Measurements from ENCODE around the gene XRCC6. TPM values are rescaled to one million over a fixed set of nuclear protein-coding genes. Genes with fewer than 3 reads are reported as not detected.

XRCC6 gene
- total RNA-seq, 2 donors from 2014 or later, result 203 to 312 TPM

DNA sequence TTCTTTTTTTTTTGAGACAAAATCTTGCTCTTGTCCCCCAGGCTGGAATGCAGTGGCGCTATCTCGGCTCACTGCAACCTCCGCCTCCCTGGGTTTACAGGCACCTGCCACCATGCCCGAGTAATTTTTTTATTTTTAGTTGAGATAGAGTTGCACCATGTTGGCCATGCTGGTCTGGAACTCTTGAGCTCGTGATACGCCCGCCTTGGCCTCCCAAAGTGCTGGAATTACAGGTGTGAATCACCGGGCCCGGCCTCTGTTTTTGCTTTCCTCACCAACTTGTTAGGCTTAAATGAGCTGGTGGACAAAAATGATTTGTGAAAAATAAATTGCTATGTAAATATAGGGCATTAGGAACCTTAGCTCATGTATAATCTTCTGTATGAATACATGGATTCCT, 81.7 kb downstream of the XRCC6 start:
- H3K27me3 ChIP-seq, result no peaks in the 10 kb centered on the region
- no peak overlapping the region for H3K4me3 ChIP-seq
- H3K27ac ChIP-seq, result no peak overlapping the region
- H3K36me3 ChIP-seq, result no peaks in the 10 kb centered on the region
- no peaks in the 10 kb centered on the region for H3K4me1 ChIP-seq
- no peaks in the 10 kb centered on the region for H3K9me3 ChIP-seq
- DNase-seq, result no peak
- TF ChIP-seq CTCF (IDR thresholded peaks at IDR 0.05), result no peak
- intact Hi-C loops (cut with DNase I), result no loop called here
- no peak overlapping the region for H3K9ac ChIP-seq (ENCODE audit: low read depth in 2 of 2, low read length in 2 of 2)

DNA sequence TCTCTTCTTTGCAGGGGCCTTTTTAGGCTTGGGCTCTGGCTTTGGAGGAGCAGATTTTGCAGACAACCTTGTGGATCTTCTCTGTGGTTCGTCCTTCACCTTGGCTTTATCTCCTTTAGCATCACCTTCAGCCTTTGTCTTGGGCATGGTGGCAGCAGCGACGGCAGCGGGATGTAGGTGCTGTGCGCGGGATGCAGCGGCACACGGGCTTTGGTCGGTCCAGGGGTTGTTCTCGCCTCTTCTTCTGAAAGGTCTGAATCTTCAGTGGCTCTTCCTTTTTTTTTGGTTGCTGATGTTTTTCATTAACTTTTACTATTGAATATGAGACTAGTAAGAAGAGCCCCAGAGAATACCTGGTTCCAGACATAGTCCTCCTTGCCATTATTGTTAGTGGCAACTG, 88.2 kb downstream of the XRCC6 start:
- Histone ChIP-seq H3K27ac (no peak overlapping the region), H3K36me3 (no peaks in the 10 kb centered on the region), H3K4me1 (no peaks in the 10 kb centered on the region), H3K4me3 (no peak overlapping the region), H3K9ac (ENCODE audit: low read depth in 2 of 2, low read length in 2 of 2) (no peak overlapping the region), H3K9me3 (no peaks in the 10 kb centered on the region), H3K27me3 (no peaks in the 10 kb centered on the region)
- TF ChIP-seq CTCF (IDR thresholded peaks at IDR 0.05), result no peak
- DNase-seq, result no peak
- intact Hi-C loops (cut with DNase I), result no loop called here

GRCh38 chr22:41713004-41713403, 91.9 kb downstream of the XRCC6 start:
- intact Hi-C loops (cut with DNase I), result no loop called here
- Histone ChIP-seq H3K36me3 (no peaks in the 10 kb centered on the region), H3K27me3 (no peaks in the 10 kb centered on the region), H3K4me1 (no peaks in the 10 kb centered on the region), H3K9me3 (no peaks in the 10 kb centered on the region), H3K27ac (no peak overlapping the region), H3K9ac (ENCODE audit: low read depth in 2 of 2, low read length in 2 of 2) (no peak overlapping the region), H3K4me3 (no peak overlapping the region)
- TF ChIP-seq CTCF (IDR thresholded peaks at IDR 0.05), result no peak
- no peak for DNase-seq

Other genes with a start within 250 kb of the XRCC6 start
- 10 to 100 TPM; 12.7 to 28.9 TPM for gene TEF, start 239.4 kb upstream of the XRCC6 start, total RNA-seq
- gene TOB2, start 174.5 kb upstream of the XRCC6 start, total RNA-seq, result 10 to 100 TPM; 63.2 to 66.1 TPM
- gene PHF5A, start 152.6 kb upstream of the XRCC6 start, total RNA-seq, result 10 to 100 TPM; 39.5 to 55.0 TPM
- gene ACO2, start 152.2 kb upstream of the XRCC6 start, total RNA-seq, result 100 to 1,000 TPM; 254 to 268 TPM
- gene POLR3H, start 76.8 kb upstream of the XRCC6 start, total RNA-seq, result 10 to 100 TPM in 1 of 2 donors, 1 to 10 TPM in 1; 9.2 to 20.0 TPM
- 1 to 10 TPM in 1 of 2 donors, under 1 TPM in 1; 0.44 to 1.4 TPM for gene CSDC2, start 60.3 kb upstream of the XRCC6 start, total RNA-seq
- 10 to 100 TPM; 49.3 to 53.2 TPM for gene PMM1, start 31.5 kb upstream of the XRCC6 start, total RNA-seq
- gene DESI1, start 252 bp upstream of the XRCC6 start, total RNA-seq, result 10 to 100 TPM; 19.2 to 32.1 TPM
- 100 to 1,000 TPM in 1 of 2 donors, 10 to 100 TPM in 1; 95.7 to 169 TPM for gene SNU13, start 67.6 kb downstream of the XRCC6 start, total RNA-seq
- gene MEI1, start 78.2 kb downstream of the XRCC6 start, total RNA-seq, result 1 to 10 TPM; 1.8 to 1.9 TPM
- 10 to 100 TPM in 1 of 2 donors, 1 to 10 TPM in 1; 9.3 to 18.8 TPM for gene CCDC134, start 179.4 kb downstream of the XRCC6 start, total RNA-seq
- 100 to 1,000 TPM; 159 to 192 TPM for gene SREBF2, start 211.8 kb downstream of the XRCC6 start, total RNA-seq

All from colonic mucosa (tissue), 4 donors.